ENCODE measurements around the gene WT1. TPM values are rescaled to one million over a fixed set of nuclear protein-coding genes. Genes with fewer than 3 reads are reported as not detected.

Gene WT1
- total and polyA plus RNA-seq, 4 donors, result 0.07 to 0.92 (median 0.47) TPM

GRCh38 chr11:32434356-32435151 lies 785 bp downstream of the WT1 start:
- no peak for DNase-seq
- TF ChIP-seq, protein P1, sequence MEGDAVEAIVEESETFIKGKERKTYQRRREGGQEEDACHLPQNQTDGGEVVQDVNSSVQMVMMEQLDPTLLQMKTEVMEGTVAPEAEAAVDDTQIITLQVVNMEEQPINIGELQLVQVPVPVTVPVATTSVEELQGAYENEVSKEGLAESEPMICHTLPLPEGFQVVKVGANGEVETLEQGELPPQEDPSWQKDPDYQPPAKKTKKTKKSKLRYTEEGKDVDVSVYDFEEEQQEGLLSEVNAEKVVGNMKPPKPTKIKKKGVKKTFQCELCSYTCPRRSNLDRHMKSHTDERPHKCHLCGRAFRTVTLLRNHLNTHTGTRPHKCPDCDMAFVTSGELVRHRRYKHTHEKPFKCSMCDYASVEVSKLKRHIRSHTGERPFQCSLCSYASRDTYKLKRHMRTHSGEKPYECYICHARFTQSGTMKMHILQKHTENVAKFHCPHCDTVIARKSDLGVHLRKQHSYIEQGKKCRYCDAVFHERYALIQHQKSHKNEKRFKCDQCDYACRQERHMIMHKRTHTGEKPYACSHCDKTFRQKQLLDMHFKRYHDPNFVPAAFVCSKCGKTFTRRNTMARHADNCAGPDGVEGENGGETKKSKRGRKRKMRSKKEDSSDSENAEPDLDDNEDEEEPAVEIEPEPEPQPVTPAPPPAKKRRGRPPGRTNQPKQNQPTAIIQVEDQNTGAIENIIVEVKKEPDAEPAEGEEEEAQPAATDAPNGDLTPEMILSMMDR (IDR thresholded peaks at IDR 0.05; ENCODE audit: control extremely low read depth, extremely low read depth), result no peak
- Histone ChIP-seq H3K36me3 (ENCODE audit: control insufficient read depth in 4 of 4, insufficient read depth in 4 of 4, low read length in 4 of 4) (no peaks in the 10 kb centered on the region), H3K4me3 (no peak overlapping the region), H3K27me3 (ENCODE audit: control insufficient read depth in 3 of 3, insufficient read depth in 3 of 3, low read length in 2 of 3) (peaks cover 46 to 92% (median 82%) of the 10 kb centered on the region in 3 donors), H3K4me1 (ENCODE audit: control insufficient read depth in 5 of 5, insufficient read depth in 5 of 5, low read length in 5 of 5) (peaks cover 0 to 24% (median 10%) of the 10 kb centered on the region in 5 donors), H3K27ac (ENCODE audit: low read depth in 1 of 2, low read length in 1 of 2) (peak overlapping the region in 1 of 2 donors; percentile 64), H3K9me3 (ENCODE audit: control insufficient read depth in 4 of 4, insufficient read depth in 3 of 4, low read length in 3 of 4) (peaks cover 0 to 21% (median 0%) of the 10 kb centered on the region in 4 donors), H3K9ac (ENCODE audit: insufficient read depth in 1 of 2, low read length in 2 of 2) (no peak overlapping the region)
- no peak for ATAC-seq (ENCODE audit: insufficient read depth, low FRiP score)
- WGBS, 2 donors, result 2% methylated on average over 67 to 77 of the region's 77 CpGs

DNA sequence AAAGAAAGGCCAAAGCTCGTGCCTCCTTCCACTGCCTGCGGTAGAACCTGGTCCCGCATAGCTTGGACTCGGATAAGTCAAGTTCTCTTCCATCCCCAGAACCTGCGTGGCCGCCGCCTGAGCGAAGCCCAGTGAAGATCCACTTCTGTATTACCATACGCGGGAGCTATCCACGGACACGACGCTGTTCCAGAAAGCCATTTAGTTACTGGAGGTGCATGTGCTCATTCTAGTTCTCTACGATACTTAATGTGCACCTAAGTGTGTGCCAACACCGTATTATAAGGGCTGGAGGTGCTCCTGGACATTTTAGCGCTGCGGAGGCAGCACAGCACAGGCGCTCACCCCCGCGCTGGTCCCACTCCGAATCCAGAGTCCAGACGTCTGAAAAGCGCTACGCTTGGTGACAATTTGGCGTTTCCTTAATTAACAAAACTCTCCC lies 1.4 kb downstream of the WT1 start:
- Histone ChIP-seq H3K9ac (ENCODE audit: insufficient read depth in 1 of 2, low read length in 2 of 2) (no peak overlapping the region), H3K36me3 (ENCODE audit: control insufficient read depth in 4 of 4, insufficient read depth in 4 of 4, low read length in 4 of 4) (no peaks in the 10 kb centered on the region), H3K9me3 (ENCODE audit: control insufficient read depth in 4 of 4, insufficient read depth in 3 of 4, low read length in 3 of 4) (peaks cover 0 to 21% (median 0%) of the 10 kb centered on the region in 4 donors), H3K27ac (ENCODE audit: low read depth in 1 of 2, low read length in 1 of 2) (peak overlapping the region in 1 of 2 donors; percentile 64), H3K4me3 (no peak overlapping the region), H3K4me1 (ENCODE audit: control insufficient read depth in 5 of 5, insufficient read depth in 5 of 5, low read length in 5 of 5) (peaks cover 0 to 24% (median 10%) of the 10 kb centered on the region in 5 donors), H3K27me3 (ENCODE audit: control insufficient read depth in 3 of 3, insufficient read depth in 3 of 3, low read length in 2 of 3) (peaks cover 43 to 92% (median 82%) of the 10 kb centered on the region in 3 donors)
- DNase-seq (no peak), ATAC-seq (ENCODE audit: insufficient read depth, low FRiP score) (no peak)
- TF ChIP-seq, protein P1 (IDR thresholded peaks at IDR 0.05; ENCODE audit: control extremely low read depth, extremely low read depth), result no peak
- 7 to 8% methylated on average over 25 of the region's 25 CpGs for WGBS, 2 donors

DNA sequence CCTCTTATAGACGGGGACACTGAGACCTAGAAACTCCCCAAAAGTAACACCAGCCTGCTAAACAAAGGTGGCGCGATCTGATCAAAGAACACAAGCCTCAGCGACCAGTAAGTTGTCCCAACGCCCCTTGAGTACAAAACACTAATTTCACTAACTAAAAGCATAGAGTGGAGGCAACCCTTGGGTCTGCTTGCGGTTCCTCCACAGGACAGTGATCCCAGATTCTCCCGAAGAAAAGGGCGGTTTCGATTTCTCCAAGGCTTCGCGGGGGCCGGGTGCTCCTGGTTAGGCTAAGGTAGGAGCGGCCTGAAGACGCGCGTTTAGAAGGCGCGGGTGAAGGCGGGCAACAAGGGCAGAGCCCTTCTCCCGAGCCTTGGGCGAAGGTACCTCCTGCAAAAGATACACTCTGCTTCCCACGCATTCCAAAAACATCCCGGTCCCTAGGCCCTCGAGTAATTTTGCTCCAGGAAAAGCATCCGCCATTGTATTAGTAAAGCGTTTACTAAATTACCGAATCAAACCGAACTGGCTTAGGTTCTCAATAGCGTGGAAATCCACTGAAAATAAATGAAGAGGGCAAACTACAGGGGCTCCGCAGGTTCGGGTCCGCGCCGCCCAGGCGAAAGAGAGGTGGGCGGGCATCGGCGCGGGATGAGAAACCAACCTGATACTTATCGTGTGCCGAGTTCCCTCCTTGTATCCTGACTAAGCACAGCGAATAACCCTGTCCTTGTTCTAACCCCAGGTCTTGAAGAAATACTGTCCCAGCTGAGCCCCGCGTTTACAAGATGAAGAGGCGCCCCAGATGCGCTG lies 2.0 kb downstream of the WT1 start:
- peak overlapping the region in 1 of 2 donors; percentile 64 for H3K27ac ChIP-seq (ENCODE audit: low read depth in 1 of 2, low read length in 1 of 2)
- H3K36me3 ChIP-seq (ENCODE audit: control insufficient read depth in 4 of 4, insufficient read depth in 4 of 4, low read length in 4 of 4), result no peaks in the 10 kb centered on the region
- WGBS, 2 donors, result 7 to 11% methylated on average over 46 of the region's 46 CpGs
- no peak overlapping the region for H3K4me3 ChIP-seq
- peaks cover 0 to 24% (median 10%) of the 10 kb centered on the region in 5 donors for H3K4me1 ChIP-seq (ENCODE audit: control insufficient read depth in 5 of 5, insufficient read depth in 5 of 5, low read length in 5 of 5)
- DNase-seq, result peak in 1 of 3 donors; percentile 21
- peaks cover 39 to 92% (median 81%) of the 10 kb centered on the region in 3 donors for H3K27me3 ChIP-seq (ENCODE audit: control insufficient read depth in 3 of 3, insufficient read depth in 3 of 3, low read length in 2 of 3)
- peaks cover 0 to 18% (median 0%) of the 10 kb centered on the region in 4 donors for H3K9me3 ChIP-seq (ENCODE audit: control insufficient read depth in 4 of 4, insufficient read depth in 3 of 4, low read length in 3 of 4)
- no peak for ATAC-seq (ENCODE audit: insufficient read depth, low FRiP score)
- no peak overlapping the region for H3K9ac ChIP-seq (ENCODE audit: insufficient read depth in 1 of 2, low read length in 2 of 2)
- TF ChIP-seq, protein P1 (IDR thresholded peaks at IDR 0.05; ENCODE audit: control extremely low read depth, extremely low read depth), result no peak
